Glomerular endothelial cell (primary cell): ENCODE measurements around the gene GPER1. TPM values are rescaled to one million over a fixed set of nuclear protein-coding genes. Genes with fewer than 3 reads are reported as not detected.
"Not testable (repeated sequence)": the region's sequence is repeated elsewhere in the genome, so short reads cannot be mapped to it uniquely, and the experiment has no call there.

ENCODE experiments used
- DNase-seq: peaks from one replicate; pipeline ENCODE4 v3.0.0-alpha.2; 2011; ENCODE audit warnings: low read depth, low spot score; ENCODE audit errors: extremely low read depth
- total RNA-seq: library from RNA; depleted of rRNA; stranded (reverse); fragments of >200 nt; gene quantifications from 2 replicates; pipeline ENCODE4 v1.2.3, GENCODE V29; 2015

GPER1 gene
- total RNA-seq, 1 donor from 2014 or later: 1.8 TPM

DNA sequence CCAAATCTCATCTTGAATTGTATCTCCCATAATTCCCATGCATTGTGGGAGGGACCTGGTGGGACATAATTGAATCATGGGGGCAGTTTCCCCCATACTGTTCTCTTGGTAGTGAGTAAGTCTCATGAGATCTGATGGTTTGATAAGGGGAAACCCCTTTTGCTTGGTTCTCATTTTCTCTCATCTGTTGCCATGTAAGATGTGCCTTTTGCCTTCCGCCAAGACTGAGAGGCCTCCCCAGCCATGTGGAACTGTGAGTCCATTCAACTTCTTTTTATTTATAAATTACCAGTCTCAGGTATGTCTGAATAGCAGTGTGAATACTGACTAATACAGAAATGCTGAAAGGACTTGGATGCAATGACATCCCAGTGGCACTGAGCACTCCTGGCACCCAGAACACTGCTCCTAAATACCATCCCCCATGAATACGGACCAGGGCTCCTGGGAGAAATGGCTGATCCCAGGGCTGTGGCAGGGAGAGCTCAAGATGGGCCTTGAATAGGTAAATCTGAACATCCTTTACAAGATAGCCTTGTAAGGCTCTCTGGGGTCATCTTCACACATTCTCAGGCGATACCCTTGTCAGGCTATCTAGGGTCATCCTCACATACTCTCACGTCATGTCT, 52.7 kb downstream of the GPER1 start:
- no peak for DNase-seq

DNA sequence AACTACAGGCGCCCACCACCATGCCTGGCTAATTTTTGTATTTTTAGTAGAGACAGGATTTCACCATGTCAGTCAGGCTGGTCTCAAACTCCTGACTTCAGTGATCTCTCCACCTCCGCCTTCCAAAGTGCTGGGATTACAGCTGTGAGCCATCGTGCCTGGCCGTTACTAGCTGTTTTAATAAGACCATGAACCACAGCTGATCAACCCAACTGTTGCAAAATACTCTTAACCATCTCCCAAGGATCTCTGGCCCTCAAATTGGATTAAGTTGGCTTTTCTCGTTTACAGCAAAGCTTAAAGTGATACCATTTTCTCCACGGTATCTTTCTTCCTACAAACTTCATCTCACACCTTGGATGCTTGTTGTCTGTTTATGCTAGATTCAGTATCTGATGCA, 53.7 kb downstream of the GPER1 start:
- DNase-seq: no peak

DNA sequence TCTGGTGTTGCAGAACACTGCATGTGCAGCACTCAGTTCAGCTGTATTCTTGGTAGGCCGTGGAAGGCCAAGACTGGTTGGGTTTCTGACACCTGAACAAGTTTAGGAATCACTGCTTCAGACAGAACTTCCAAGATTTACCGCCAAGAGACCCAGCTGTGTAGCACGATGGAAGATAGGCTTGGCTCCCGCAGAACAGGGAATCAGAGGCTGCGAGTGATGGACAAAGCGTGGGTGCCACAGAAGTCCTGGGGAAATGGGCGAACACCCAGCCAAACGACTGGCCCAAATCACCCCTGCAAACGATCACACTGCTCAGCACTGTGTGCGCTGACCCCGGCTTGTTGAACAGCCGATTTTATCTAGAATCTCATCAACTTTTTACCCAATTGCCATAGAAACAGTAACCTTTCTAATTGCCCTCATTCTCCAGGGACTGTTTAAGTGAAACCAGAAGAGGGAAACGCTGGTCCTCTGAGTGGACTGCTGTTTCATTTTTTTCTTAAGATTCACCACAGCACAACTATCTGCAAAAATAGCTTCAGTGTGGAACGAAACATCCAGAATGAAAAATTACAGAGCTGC, 54.2 kb downstream of the GPER1 start:
- no peak for DNase-seq

DNA sequence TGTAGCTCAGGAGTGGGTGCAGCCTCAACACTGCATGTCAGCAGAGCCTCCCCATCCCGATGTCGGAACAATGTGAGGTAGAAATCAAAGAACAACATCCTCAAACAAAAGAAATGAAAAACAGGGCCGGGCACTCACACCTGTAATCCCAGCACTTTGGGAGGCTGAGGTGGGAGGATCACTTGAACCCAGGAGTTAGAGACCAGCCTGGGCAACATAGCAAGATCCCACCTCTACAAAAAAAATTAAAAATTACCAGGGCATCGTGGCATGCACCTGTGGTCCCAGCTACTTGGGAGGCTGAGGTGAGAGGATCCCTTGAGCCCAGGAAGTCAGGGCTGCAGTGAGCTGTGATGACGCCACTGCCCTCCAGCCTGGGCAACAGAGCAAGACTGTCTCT, 55.1 kb downstream of the GPER1 start:
- not testable (repeated sequence) for DNase-seq

Other genes with a start within 250 kb of the GPER1 start
- gene GET4, start 211.6 kb upstream of the GPER1 start, total RNA-seq: 35.7 and 41.9 TPM in 2 replicates
- 3.0 and 5.1 TPM in 2 replicates for gene ADAP1, start 133.4 kb upstream of the GPER1 start, total RNA-seq
- 5.1 and 9.5 TPM in 2 replicates for gene COX19, start 112.6 kb upstream of the GPER1 start, total RNA-seq
- not detected in 2 replicates for gene CYP2W1, start 104.9 kb upstream of the GPER1 start, total RNA-seq
- 5.4 and 33.5 TPM in 2 replicates for gene GPR146, start 43.6 kb upstream of the GPER1 start, total RNA-seq
- gene ZFAND2A, start 72.1 kb downstream of the GPER1 start, total RNA-seq: 18.1 and 23.5 TPM in 2 replicates
- gene UNCX, start 144.8 kb downstream of the GPER1 start, total RNA-seq: not detected in 2 replicates